ENCODE data around the gene MPV17.

MPV17 gene

DNA sequence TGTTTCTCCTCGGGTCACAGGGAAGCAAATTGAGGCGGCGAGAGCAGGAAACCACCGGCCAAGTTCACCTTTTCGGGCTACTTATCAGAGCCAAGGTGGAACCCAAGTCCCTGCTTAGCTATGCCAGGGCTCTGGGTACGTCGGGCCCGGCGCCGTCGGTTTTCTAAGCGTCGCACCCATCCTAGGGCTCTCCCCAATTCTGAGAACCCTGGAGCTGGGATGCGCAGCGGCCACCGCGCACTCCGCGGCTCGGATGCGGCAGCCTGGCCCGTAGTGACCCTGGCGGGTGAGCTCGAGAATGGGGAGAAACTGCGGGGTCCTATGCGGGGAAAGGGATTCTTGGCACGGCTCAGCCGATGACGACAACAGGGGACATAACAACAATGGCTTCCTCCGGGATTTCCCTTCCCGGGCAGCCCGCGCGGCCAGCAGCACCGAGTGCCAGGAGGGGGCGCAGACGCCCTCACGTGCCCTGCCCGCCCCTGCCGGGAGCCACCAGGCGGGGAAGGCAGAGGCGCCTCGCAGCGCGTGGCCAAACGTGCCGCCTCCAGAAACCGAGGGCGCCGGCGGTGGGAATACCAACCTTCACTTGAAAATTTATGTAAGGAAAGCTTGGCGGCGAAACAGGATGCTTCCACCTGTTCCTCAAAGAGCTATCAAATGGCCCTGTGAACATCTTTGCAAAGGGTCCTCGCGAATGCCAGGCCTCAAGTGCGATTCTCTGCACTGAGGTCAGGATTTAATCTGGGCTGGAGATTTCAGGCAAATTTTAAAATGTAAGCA, 58.0 kb downstream of the MPV17 start:
- peak; percentile 69 for DNase-seq (ENCODE audit: low read depth)

GRCh38 chr2:27264253-27264752, 58.6 kb downstream of the MPV17 start:
- DNase-seq (ENCODE audit: low read depth), result no peak

DNA sequence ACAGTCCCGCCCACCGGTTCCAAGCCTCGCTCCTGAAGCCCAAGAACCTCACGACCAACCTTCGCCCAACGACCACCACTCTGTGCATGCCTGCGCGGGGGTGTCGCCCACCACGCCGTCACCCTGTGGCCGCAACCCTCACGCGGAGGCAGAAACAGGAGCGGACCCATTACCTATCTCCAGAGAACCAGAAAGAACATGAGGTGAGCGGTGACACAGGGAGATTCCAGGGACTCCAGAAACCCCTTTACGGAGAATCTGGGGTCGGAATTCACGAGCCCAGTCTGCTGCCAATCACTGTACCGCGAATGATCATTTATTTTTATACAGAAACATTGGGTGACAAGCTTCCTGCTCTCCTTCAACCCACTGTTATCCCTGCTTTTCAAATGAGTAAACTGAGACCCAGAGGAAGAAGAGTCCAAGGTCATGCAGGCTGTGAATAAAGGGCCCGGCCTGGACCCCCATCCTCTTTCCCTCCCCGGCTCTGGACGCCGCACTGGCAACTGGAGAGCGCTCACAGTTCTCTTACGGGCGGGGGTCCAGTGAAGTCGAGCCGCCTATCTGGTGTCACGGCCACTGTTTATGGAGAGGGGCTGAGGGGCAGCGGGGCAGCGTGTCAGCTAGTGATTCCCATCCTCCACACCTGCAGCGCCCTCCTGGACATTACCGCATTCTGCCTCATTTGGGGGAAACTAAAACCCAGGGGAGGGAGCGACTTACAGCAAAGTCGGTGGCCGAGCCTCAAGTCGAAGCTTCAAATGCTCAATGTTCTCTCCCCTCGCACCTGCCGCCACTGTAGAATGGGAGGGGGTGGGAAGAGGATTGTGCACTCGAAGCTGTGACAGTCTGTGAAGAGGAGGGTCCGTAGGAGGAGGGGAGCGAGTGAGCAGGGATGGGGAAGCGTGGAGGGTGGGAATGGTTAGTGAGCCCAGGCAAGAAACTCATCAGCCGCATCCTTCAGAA, 59.3 kb downstream of the MPV17 start:
- no peak for DNase-seq (ENCODE audit: low read depth)

DNA sequence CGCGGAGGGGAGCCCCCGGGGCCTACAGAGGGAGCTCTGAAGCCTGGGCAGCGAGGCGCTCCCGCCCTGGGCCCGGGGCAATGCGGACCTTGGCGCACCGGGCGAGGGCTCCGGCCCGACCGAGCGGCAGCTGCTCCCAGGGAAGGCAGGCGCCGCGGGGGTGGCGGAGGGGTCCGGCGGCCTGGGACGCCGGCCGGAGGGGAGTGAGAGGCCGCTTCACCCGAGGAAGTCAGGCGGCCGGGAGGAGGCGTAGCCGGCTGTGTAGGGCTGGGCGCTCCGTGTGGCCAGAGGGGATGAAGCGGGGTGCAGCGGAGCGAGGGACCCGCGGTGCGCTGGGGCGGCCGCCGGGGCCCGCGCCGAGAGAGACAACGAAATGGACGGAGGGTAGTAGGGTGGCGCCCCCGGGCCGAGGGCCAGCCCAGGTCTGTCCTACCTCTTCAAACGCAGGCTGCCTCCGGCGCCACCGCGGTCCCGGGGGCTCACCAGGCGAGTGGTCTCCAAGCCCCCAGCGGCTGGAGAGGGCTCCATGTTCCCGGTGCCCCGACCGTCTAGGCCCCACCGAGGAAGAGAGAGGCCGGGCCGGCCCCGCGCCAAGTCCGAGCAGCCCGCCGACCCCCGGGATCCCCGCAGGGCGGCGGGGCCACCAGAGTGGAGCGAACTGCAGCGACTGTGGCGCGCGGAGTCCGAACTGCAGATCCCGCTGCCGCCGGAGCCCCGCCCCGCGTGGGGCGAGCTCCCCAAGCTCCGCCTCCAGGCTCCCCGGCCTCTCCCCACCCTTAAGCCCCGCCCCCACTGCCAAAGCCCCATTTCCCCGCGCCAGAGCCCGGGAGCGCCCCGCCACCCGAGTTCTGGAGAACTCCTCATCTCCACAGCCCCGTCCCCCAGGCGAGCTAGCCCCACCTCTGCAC, 60.3 kb downstream of the MPV17 start, which contains the start of gene SLC30A3:
Gene SLC30A3, minus strand, starts transcription at position 669 of the 908 bp plus-strand sequence. Its CDS starts 141 bp downstream, at position 528.
- DNase-seq (ENCODE audit: low read depth), result peak; percentile 50

- no peak for DNase-seq (ENCODE audit: low read depth)
Measured at GRCh38 chr2:27261926-27262298, 61.0 kb downstream of the MPV17 start.

DNA sequence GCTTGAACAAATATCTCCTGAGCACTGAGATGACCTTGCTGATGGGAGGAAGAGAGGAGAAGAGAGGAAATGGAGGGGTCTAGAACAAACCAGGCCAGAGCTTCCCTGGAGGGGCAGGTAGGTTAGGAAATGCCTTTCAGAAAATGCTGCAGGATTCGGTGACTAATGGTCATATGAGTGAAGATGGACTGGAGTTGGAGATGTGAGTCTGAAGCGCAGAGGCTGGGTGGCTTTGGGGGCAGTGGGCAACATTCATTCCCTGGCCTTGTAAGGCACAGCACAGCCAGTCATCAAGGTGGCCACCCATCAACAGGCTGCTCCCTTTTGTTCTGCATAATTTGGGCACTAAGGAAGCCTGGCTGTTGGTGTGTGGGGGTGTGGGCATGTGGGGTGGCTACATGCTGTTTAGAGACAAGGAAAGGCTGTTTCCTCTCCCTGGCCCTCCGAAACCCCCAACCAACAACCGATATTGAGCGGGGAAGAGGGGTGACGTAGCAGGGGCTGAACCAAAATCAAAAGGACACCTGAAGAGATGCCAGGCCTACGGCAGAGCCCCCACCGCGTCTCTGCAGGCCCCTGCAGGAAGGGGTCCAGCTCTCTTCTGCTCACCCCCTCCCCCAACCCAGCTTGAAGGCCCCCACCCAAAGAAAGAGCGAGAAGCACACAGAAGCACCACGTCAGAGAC, 61.5 kb downstream of the MPV17 start:
- no peak for DNase-seq (ENCODE audit: low read depth)
